Thoracic aorta (tissue), 2 donors: ENCODE measurements around the gene DBNL. TPM values are rescaled to one million over a fixed set of nuclear protein-coding genes. Genes with fewer than 3 reads are reported as not detected.

ENCODE experiments used
- ATAC-seq: fragments of 150-250 bp; one replicate; pipeline ENCODE4 v1.8.0; 2017; ENCODE audit warnings: low read depth; ENCODE audit not compliant: insufficient number of reproducible peaks, low FRiP score
- DNase-seq: peaks from one replicate; pipeline ENCODE4 v3.0.0-alpha.2; 2020; ENCODE audit warnings: low spot score
- H3K27ac ChIP-seq, 2 donors: fragments of 200-600 bp; sonication (generic); 1 replicate in 1 of 2; 2 replicates in 1 of 2; pipeline ENCODE4 v1.5.1; 2016; ENCODE audit warnings: mild to moderate bottlenecking in 2 of 2, moderate library complexity in 2 of 2
- H3K27me3 ChIP-seq: fragments of 200-600 bp; sonication (generic); replicated peaks from 2 replicates; pipeline ENCODE4 v1.6.0; 2016; ENCODE audit warnings: mild to moderate bottlenecking; ENCODE audit not compliant: insufficient read depth
- H3K36me3 ChIP-seq: fragments of 200-600 bp; sonication (generic); one replicate; pipeline ENCODE4 v1.5.1; 2016
- H3K4me1 ChIP-seq, 2 donors: fragments of 200-600 bp; sonication (generic); 1 replicate in 1 of 2; 2 replicates in 1 of 2; pipeline versions ENCODE4 v1.5.1 to v1.6.0; 2016; ENCODE audit warnings: low read depth in 2 of 2, mild to moderate bottlenecking in 1 of 2; ENCODE audit not compliant: control insufficient read depth in 1 of 2
- H3K4me3 ChIP-seq: fragments of 200-600 bp; sonication (generic); 2 replicates; pipeline ENCODE4 v1.5.1; 2016; ENCODE audit warnings: mild to moderate bottlenecking
- H3K9me3 ChIP-seq: fragments of 200-600 bp; sonication (generic); 2 replicates; pipeline ENCODE4 v1.5.1; 2016
- total RNA-seq, 2 donors: library from RNA; depleted of rRNA; stranded (reverse); fragments of >200 nt; gene quantifications; one replicate each; pipeline versions ENCODE4 v1.1.0 to v1.2.3, GENCODE V29; 2016
- TF ChIP-seq, protein P1 (sequence below): fragments of 200-600 bp; sonication (generic); IDR thresholded peaks from one replicate; pipeline ENCODE4 v1.5.1; 2019; ENCODE audit warnings: antibody characterized with exemption

The DBNL gene
- total RNA-seq, 2 donors from 2014 or later, result 148 to 156 TPM

GRCh38 chr7:44107116-44107960, 62.8 kb downstream of the DBNL start:
- DNase-seq, result no peak
- H3K36me3 ChIP-seq, result peaks cover 49% of the 10 kb centered on the region
- H3K27me3 ChIP-seq, result no peaks in the 10 kb centered on the region
- no peak for ATAC-seq
- peaks cover 37 to 84% of the 10 kb centered on the region in 2 donors for H3K4me1 ChIP-seq
- no peaks in the 10 kb centered on the region for H3K9me3 ChIP-seq
- H3K27ac ChIP-seq, result peak overlapping the region; percentile 99 to 100
- TF ChIP-seq, protein P1, sequence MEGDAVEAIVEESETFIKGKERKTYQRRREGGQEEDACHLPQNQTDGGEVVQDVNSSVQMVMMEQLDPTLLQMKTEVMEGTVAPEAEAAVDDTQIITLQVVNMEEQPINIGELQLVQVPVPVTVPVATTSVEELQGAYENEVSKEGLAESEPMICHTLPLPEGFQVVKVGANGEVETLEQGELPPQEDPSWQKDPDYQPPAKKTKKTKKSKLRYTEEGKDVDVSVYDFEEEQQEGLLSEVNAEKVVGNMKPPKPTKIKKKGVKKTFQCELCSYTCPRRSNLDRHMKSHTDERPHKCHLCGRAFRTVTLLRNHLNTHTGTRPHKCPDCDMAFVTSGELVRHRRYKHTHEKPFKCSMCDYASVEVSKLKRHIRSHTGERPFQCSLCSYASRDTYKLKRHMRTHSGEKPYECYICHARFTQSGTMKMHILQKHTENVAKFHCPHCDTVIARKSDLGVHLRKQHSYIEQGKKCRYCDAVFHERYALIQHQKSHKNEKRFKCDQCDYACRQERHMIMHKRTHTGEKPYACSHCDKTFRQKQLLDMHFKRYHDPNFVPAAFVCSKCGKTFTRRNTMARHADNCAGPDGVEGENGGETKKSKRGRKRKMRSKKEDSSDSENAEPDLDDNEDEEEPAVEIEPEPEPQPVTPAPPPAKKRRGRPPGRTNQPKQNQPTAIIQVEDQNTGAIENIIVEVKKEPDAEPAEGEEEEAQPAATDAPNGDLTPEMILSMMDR, result no peak
- peak overlapping the region; percentile 78 for H3K4me3 ChIP-seq

DNA sequence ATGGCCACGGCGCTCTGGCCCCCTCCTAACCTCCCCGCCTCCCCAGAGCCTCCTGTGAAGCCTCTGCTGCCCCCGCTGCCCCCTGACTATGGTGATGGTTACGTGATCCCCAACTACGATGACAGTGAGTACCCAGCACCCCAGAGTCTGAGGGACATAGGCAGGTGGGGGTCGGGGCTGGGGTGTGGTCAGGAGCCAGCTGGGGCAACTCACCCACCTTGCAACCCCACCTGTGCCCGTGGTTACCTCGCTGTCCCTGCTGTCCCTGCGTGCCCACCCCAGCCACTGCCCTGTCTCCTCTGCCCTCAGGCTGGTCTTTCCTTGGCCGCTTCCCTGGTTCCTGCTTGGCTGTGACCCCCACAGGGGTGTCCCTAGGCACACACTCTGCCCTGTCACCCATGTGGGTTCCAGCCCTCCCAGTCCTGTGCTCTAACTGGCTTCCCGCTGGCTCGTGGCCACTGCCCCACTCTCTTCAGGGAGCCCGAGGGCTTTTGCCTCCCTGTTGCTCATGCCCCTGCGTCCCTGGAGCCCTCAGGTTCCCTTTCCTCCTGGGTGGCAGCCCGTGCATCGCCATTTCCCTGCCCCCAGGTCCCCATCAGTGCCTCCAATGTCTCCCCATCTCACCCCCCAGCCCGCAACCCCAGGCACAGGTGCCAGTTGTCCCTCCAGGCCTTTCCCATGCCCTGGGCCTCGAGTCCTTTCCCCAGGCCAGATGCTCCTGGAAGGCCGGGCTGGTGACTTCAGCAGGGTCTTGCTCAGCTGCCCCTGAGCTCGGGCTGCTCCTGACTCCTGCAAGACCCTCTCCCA, 63.7 kb downstream of the DBNL start:
- TF ChIP-seq, protein P1, result no peak
- peaks cover 57% of the 10 kb centered on the region for H3K36me3 ChIP-seq
- H3K9me3 ChIP-seq, result no peaks in the 10 kb centered on the region
- no peak for ATAC-seq
- peaks cover 30 to 84% of the 10 kb centered on the region in 2 donors for H3K4me1 ChIP-seq
- H3K27ac ChIP-seq, result peak overlapping the region; percentile 99 to 100
- H3K27me3 ChIP-seq, result no peaks in the 10 kb centered on the region
- DNase-seq, result no peak
- H3K4me3 ChIP-seq, result peak overlapping the region; percentile 78

GRCh38 chr7:44108768-44109750, 64.6 kb downstream of the DBNL start:
- TF ChIP-seq, protein P1, result no peak
- H3K27me3 ChIP-seq, result no peaks in the 10 kb centered on the region
- ATAC-seq, result no peak
- no peak for DNase-seq
- H3K4me1 ChIP-seq, result peaks cover 30 to 82% of the 10 kb centered on the region in 2 donors
- peaks cover 64% of the 10 kb centered on the region for H3K36me3 ChIP-seq
- no peak overlapping the region for H3K4me3 ChIP-seq
- H3K9me3 ChIP-seq, result no peaks in the 10 kb centered on the region
- H3K27ac ChIP-seq, result peak overlapping the region; percentile 99 to 100

- ATAC-seq (no peak), DNase-seq (no peak)
- H3K4me1 ChIP-seq, result peaks cover 30 to 91% of the 10 kb centered on the region in 2 donors
- peak overlapping the region; percentile 99 to 100 for H3K27ac ChIP-seq
- TF ChIP-seq, protein P1, result no peak
- peaks cover 67% of the 10 kb centered on the region for H3K36me3 ChIP-seq
- H3K4me3 ChIP-seq, result no peak overlapping the region
- no peaks in the 10 kb centered on the region for H3K27me3 ChIP-seq
- no peaks in the 10 kb centered on the region for H3K9me3 ChIP-seq
These were observed 65.5 kb downstream of the DBNL start for GRCh38 chr7:44109991-44110390.
